HepG2 (cell line): ENCODE results near the gene DOCK10. TPM values are rescaled to one million over a fixed set of nuclear protein-coding genes. Genes with fewer than 3 reads are reported as not detected.

Source experiments
- ATAC-seq: fragments of 200-7000 bp; cut with Tn5 transposase; 3 replicates; pipeline ENCODE4 v1.9.1; 2020; ENCODE audit warnings: mild to moderate bottlenecking, moderate library complexity
- BruUV-seq: library from RNA; stranded (reverse); fragments of 400-500 nt; replicated peaks from 2 replicates; lab custom pipeline; 2021; lab: Mats Ljungman, UMichigan
- CTCF ChIA-PET: fragments of 300-600 bp; formaldehyde crosslinking; extraction: SDS; loops from one replicate; lab custom pipeline; 2021; ENCODE audit warnings: low total read pairs, inconsistent platforms, low intra/inter-chr PET ratio; lab: Yijun Ruan, JAX
- POLR2A ChIA-PET: fragments of 350-600 bp; sonication (Branson Sonifier 250); formaldehyde crosslinking; loops from one replicate; lab custom pipeline; 2020; ENCODE audit warnings: antibody characterized with exemption, inconsistent platforms; lab: Yijun Ruan, JAX
- DNase-seq: peaks from one replicate; pipeline ENCODE4 v3.0.0-alpha.2; 2015; ENCODE audit warnings: low spot score
- FAIRE-seq: peaks from 3 replicates; lab custom pipeline; 2011; peaks lifted over from hg19 to GRCh38; lab: Jason Lieb, UNC
- H2AFZ ChIP-seq: one replicate; pipeline ENCODE4 v1.6.1; 2011; ENCODE audit warnings: low read length, inconsistent platforms
- H3K27ac ChIP-seq: fragments of 300-600 bp; 3 replicates; pipeline ENCODE4 v1.8.0; 2011; ENCODE audit warnings: mixed run types, mild to moderate bottlenecking, mixed read lengths, low read length, inconsistent platforms; ENCODE audit not compliant: insufficient read depth; ENCODE audit errors: extremely low read length
- H3K27me3 ChIP-seq, 2 experiments: fragments of 200-600 bp in 1 of 2; 2 replicates in 1 of 2; 3 replicates in 1 of 2; pipeline versions ENCODE4 v1.6.0 to v1.8.0; 2011; ENCODE audit warnings: low read length in 2 of 2, mild to moderate bottlenecking in 2 of 2, moderate library complexity in 2 of 2, inconsistent platforms in 1 of 2; ENCODE audit not compliant: insufficient read depth in 2 of 2, control insufficient read depth in 1 of 2
- H3K36me3 ChIP-seq, 2 experiments: fragments of 200-600 bp in 1 of 2; replicated peaks in 1 of 2; 2 replicates in 1 of 2; 3 replicates in 1 of 2; pipeline versions ENCODE4 v1.5.1 to v1.8.0; 2011; ENCODE audit warnings: low read length in 2 of 2, inconsistent platforms in 1 of 2; ENCODE audit not compliant: insufficient read depth in 2 of 2, control insufficient read depth in 1 of 2
- H3K4me1 ChIP-seq: 2 replicates; pipeline ENCODE4 v1.5.1; 2012; ENCODE audit warnings: low read length, inconsistent platforms; ENCODE audit not compliant: insufficient read depth
- H3K4me2 ChIP-seq: 2 replicates; pipeline ENCODE4 v1.6.0; 2011; ENCODE audit warnings: low read depth, low read length, inconsistent platforms
- H3K4me3 ChIP-seq, 3 experiments: fragments of 200-600 bp in 1 of 3; sonication (generic), shearing (Covaris generic) in 1 of 3; replicated peaks in 1 of 3; 2 replicates each; pipeline ENCODE4 v1.5.1; 2011 to 2016; ENCODE audit warnings: low read length in 3 of 3, inconsistent platforms in 2 of 3, low read depth in 2 of 3, mild to moderate bottlenecking in 2 of 3, control low read depth in 1 of 3, mixed read lengths in 1 of 3; ENCODE audit not compliant: insufficient read depth in 1 of 3
- H3K79me2 ChIP-seq: one replicate; pipeline ENCODE4 v1.6.1; 2011; ENCODE audit warnings: low read length, inconsistent platforms; ENCODE audit not compliant: insufficient read depth
- H3K9ac ChIP-seq: 2 replicates; pipeline ENCODE4 v1.6.0; 2011; ENCODE audit warnings: mild to moderate bottlenecking, low read depth, low read length, inconsistent platforms; ENCODE audit not compliant: insufficient read depth
- H3K9me3 ChIP-seq: 2 replicates; pipeline ENCODE4 v1.5.1; 2012; ENCODE audit warnings: mild to moderate bottlenecking, low read length
- H4K20me1 ChIP-seq: 2 replicates; pipeline ENCODE4 v1.6.0; 2011; ENCODE audit warnings: inconsistent platforms, mild to moderate bottlenecking, low read length, moderate library complexity; ENCODE audit not compliant: insufficient read depth
- HCFC1 ChIP-seq: fragments of 150-350 bp; IDR thresholded peaks from 2 replicates; pipeline ENCODE4 v1.6.1; 2014; ENCODE audit warnings: low read depth, low read length
- MNT ChIP-seq: fragments of 450-650 bp; IDR thresholded peaks from 2 replicates; pipeline ENCODE4 v1.6.1; 2016
- MXD4 ChIP-seq: IDR thresholded peaks from 2 replicates; pipeline ENCODE4 v1.6.1; 2016; ENCODE audit warnings: mild to moderate bottlenecking, missing biosample characterization, missing genetic modification reagents
- PAX8 ChIP-seq: sonication (generic); formaldehyde crosslinking; IDR thresholded peaks from 2 replicates; pipeline ENCODE4 v1.8.0; 2022; ENCODE audit warnings: mild to moderate bottlenecking, missing genetic modification reagents, borderline replicate concordance
- SMAD1 ChIP-seq: sonication (generic); formaldehyde crosslinking; IDR thresholded peaks from 2 replicates; pipeline ENCODE4 v1.4.0; 2020; ENCODE audit warnings: missing genetic modification reagents, low read depth, mild to moderate bottlenecking, borderline replicate concordance
- ZBTB3 ChIP-seq: sonication (generic); formaldehyde crosslinking; IDR thresholded peaks from 2 replicates; pipeline ENCODE4 v1.4.0; 2020; ENCODE audit warnings: low read depth, mild to moderate bottlenecking, moderate library complexity, missing genetic modification reagents, borderline replicate concordance
- ZKSCAN8 ChIP-seq: IDR thresholded peaks from 2 replicates; pipeline ENCODE4 v1.6.1; 2016; ENCODE audit warnings: borderline replicate concordance, missing genetic modification reagents, missing compliant biosample characterization
- ZNF484 ChIP-seq: sonication (generic); formaldehyde crosslinking; IDR thresholded peaks from 2 replicates; pipeline ENCODE4 v1.5.1; 2020; ENCODE audit warnings: mild to moderate bottlenecking, low read depth, missing genetic modification reagents, borderline replicate concordance
- ZNF510 ChIP-seq: sonication (generic); formaldehyde crosslinking; IDR thresholded peaks from 2 replicates; pipeline ENCODE4 v1.4.0; 2020; ENCODE audit warnings: low read depth, mild to moderate bottlenecking, missing genetic modification reagents
- WGBS: methylation state at CpG from one replicate; pipeline ENCODE4 v1.1.6; 2017; ENCODE audit warnings: low lambda C conversion rate; 5-methylcytosine and 5-hydroxymethylcytosine counted together
- in situ Hi-C: cut with HindIII; loops from 2 replicates; pipeline ENCODE4 v1.10.0; 2017; ENCODE audit warnings: low pct_unique_long_range_greater_than_20kb; ENCODE audit not compliant: extremely low pct_ligation_motif_present
- intact Hi-C: fragments of 100-400 bp; cut with micrococcal nuclease; formaldehyde crosslinking; loops from one replicate; pipeline ENCODE4 v1.10.0; 2022; ENCODE audit not compliant: unreplicated experiment
- polyA plus RNA-seq, 8 experiments: library from polyadenylated mRNA; depleted of rRNA in 3 of 8; stranded (reverse) in 7 of 8; unstranded in 1 of 8; fragments of >200 nt; fragmentation: Illumina TruSeq in 4 of 8; extraction: Trizol in 4 of 8; gene quantifications; 2 replicates each; pipeline versions ENCODE4 v1.2.1 to v1.2.3, GENCODE V29; 2011 to 2016; ENCODE audit warnings: low read depth in 4 of 8, missing spikeins in 1 of 8, mixed read lengths in 1 of 8; ENCODE audit not compliant: insufficient read depth in 1 of 8
- total RNA-seq, 5 experiments: library from RNA; depleted of rRNA; stranded (reverse); fragments of >200 nt; fragmentation: Illumina TruSeq; extraction: Trizol; gene quantifications; 2 replicates each; pipeline ENCODE4 v1.2.3, GENCODE V29; 2016; ENCODE audit warnings: low read depth in 1 of 5
- TF ChIP-seq, protein P1 (sequence below): sonication (generic); formaldehyde crosslinking; IDR thresholded peaks from 2 replicates; pipeline ENCODE4 v1.8.0; 2022; ENCODE audit warnings: mild to moderate bottlenecking, missing genetic modification reagents, moderate library complexity

Gene DOCK10
- total and polyA plus RNA-seq, 2 of the 13 experiments (the other 11 are each of a cell fraction or from before 2014, with no cell fraction given) = not detected

GRCh38 chr2:224948005-224948404 is 94.3 kb downstream of the DOCK10 start:
- POLR2A ChIA-PET = no interaction called here
- Histone ChIP-seq H4K20me1 (no peaks in the 10 kb centered on the region), H2AFZ (no peak overlapping the region), H3K4me2 (no peak overlapping the region), H3K4me1 (no peaks in the 10 kb centered on the region), H3K36me3 (no peaks in the 10 kb centered on the region), H3K4me3 (no peak overlapping the region), H3K9ac (no peak overlapping the region), H3K27me3 (no peaks in the 10 kb centered on the region), H3K9me3 (no peaks in the 10 kb centered on the region), H3K79me2 (no peaks in the 10 kb centered on the region), H3K27ac (no peak overlapping the region)
- BruUV-seq = no TSS peak
- in situ Hi-C loops (no loop called here), intact Hi-C loops (no loop called here)
- no peak for ATAC-seq
- no peak for TF ChIP-seq ZBTB3 (CRISPR knock-in tag)
- no peak for FAIRE-seq
- no peak for DNase-seq
- CTCF ChIA-PET = no interaction called here

GRCh38 chr2:224947566-224947965 is 94.7 kb downstream of the DOCK10 start:
- no peaks in the 10 kb centered on the region for H3K79me2 ChIP-seq
- H3K4me1 ChIP-seq = no peaks in the 10 kb centered on the region
- no peaks in the 10 kb centered on the region for H3K9me3 ChIP-seq
- ChIA-PET CTCF (no interaction called here), POLR2A (no interaction called here)
- no peak overlapping the region for H3K27ac ChIP-seq
- DNase-seq (no peak), ATAC-seq (no peak), FAIRE-seq (no peak)
- 3% methylated on average over 4 of the region's 4 CpGs for WGBS
- H2AFZ ChIP-seq = no peak overlapping the region
- intact Hi-C loops (no loop called here), in situ Hi-C loops (no loop called here)
- H3K27me3 ChIP-seq = no peaks in the 10 kb centered on the region
- no TSS peak for BruUV-seq
- H4K20me1 ChIP-seq = no peaks in the 10 kb centered on the region
- H3K4me2 ChIP-seq = no peak overlapping the region
- no peaks in the 10 kb centered on the region for H3K36me3 ChIP-seq
- no peak overlapping the region for H3K9ac ChIP-seq
- no peak overlapping the region for H3K4me3 ChIP-seq
- TF ChIP-seq MNT (no peak), SMAD1 (no peak), PAX8 (no peak), HCFC1 (no peak), ZNF510 (CRISPR knock-in tag) (no peak), ZNF484 (CRISPR knock-in tag) (no peak), ZKSCAN8 (CRISPR knock-in tag) (no peak), MXD4 (no peak)
- TF ChIP-seq, protein P1, sequence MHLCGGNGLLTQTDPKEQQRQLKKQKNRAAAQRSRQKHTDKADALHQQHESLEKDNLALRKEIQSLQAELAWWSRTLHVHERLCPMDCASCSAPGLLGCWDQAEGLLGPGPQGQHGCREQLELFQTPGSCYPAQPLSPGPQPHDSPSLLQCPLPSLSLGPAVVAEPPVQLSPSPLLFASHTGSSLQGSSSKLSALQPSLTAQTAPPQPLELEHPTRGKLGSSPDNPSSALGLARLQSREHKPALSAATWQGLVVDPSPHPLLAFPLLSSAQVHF (CRISPR knock-in tag) = no peak
